GM13977 (cell line): ENCODE results near the gene EPHA10.

ENCODE experiments used
- DNase-seq: peaks from one replicate; pipeline ENCODE4 v3.0.0; 2012; ENCODE audit warnings: low spot score
- in situ Hi-C: fragments of 300-500 bp; cut with MboI; formaldehyde crosslinking; loops from one replicate; pipeline ENCODE4 v1.12.0; 2022; ENCODE audit warnings: low sequenced_read_pairs, low pct_unique_long_range_greater_than_20kb, mixed read lengths, inconsistent platforms; ENCODE audit not compliant: unreplicated experiment
- TF ChIP-seq, protein P1 (sequence below): IDR thresholded peaks from 2 replicates; pipeline ENCODE4 v1.5.1; 2012; ENCODE audit warnings: mild to moderate bottlenecking, control low read depth; ENCODE audit not compliant: insufficient read depth; ENCODE audit errors: extremely low read depth, missing control alignments

The EPHA10 gene

GRCh38 chr1:37720231-37721130, 44.4 kb downstream of the EPHA10 start:
- in situ Hi-C loops = no loop called here
- DNase-seq = no peak
- TF ChIP-seq, protein P1, sequence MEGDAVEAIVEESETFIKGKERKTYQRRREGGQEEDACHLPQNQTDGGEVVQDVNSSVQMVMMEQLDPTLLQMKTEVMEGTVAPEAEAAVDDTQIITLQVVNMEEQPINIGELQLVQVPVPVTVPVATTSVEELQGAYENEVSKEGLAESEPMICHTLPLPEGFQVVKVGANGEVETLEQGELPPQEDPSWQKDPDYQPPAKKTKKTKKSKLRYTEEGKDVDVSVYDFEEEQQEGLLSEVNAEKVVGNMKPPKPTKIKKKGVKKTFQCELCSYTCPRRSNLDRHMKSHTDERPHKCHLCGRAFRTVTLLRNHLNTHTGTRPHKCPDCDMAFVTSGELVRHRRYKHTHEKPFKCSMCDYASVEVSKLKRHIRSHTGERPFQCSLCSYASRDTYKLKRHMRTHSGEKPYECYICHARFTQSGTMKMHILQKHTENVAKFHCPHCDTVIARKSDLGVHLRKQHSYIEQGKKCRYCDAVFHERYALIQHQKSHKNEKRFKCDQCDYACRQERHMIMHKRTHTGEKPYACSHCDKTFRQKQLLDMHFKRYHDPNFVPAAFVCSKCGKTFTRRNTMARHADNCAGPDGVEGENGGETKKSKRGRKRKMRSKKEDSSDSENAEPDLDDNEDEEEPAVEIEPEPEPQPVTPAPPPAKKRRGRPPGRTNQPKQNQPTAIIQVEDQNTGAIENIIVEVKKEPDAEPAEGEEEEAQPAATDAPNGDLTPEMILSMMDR = no peak

DNA sequence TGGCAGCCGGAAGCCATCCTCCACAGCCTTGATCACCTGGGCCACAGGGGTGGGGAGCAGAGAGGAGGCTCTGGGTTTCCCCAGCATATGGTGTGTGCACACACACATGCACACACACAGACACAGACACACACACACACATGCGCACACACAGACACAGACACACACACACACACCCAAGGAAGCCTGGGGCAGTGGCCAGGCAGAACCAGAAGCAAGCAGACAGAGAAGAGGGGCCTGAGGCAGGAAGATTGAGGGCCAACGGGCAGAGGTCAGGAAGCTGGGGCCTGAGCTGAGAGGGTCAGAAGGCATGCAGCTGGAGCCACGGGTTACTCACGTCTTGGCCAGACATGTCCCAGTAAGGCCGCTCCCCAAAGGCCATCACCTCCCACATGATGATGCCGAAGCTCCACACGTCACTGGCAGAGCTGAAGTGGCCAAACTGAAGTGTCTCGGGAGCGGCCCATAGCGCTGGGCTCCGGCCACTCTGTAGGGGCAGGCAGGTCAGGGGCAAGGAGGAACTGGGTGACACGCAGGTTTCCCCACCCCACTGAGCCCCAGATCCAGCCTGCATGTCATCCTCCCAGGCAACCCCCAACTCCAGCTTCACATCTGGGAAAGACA, 45.2 kb downstream of the EPHA10 start:
- in situ Hi-C loops = no loop called here
- DNase-seq = no peak
- TF ChIP-seq, protein P1 = no peak

GRCh38 chr1:37718901-37719571, 45.9 kb downstream of the EPHA10 start:
- in situ Hi-C loops = no loop called here
- TF ChIP-seq, protein P1 = no peak
- no peak for DNase-seq

GRCh38 chr1:37718181-37718900, 46.6 kb downstream of the EPHA10 start:
- TF ChIP-seq, protein P1 = no peak
- in situ Hi-C loops = no loop called here
- no peak for DNase-seq

- TF ChIP-seq, protein P1 = no peak
- DNase-seq = no peak
- in situ Hi-C loops = no loop called here
Observed at GRCh38 chr1:37717631-37718030, 47.3 kb downstream of the EPHA10 start.

DNA sequence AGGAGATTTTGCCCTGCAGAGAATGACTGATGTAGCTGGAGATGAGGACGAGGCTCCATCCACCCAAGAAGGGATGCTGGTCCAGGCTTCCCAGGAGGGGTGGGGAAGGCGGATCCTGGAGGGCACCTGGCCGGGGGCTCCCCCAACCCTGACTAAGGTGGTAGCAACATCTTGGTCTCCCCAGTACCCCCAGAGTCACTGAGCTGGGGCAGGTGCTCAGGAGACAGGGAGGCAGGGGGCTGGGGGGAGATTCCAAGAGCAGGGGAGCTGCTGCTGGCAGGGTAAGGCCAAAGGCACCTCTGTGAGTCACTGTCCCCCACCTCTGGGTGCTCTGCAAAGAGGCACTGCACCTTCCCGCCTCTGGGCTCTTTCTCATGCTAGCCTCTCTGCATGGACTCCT, 48.6 kb downstream of the EPHA10 start:
- no peak for DNase-seq
- in situ Hi-C loops = no loop called here
- TF ChIP-seq, protein P1 = no peak
